B cell (primary cell): ENCODE measurements around the gene PRKN.

ENCODE experiments used
- CTCF ChIP-seq: fragments of 200-600 bp; IDR thresholded peaks from one replicate; pipeline ENCODE4 v1.8.0; 2022; ENCODE audit warnings: antibody characterized with exemption, mild to moderate bottlenecking
- EZH2 ChIP-seq: IDR thresholded peaks from 2 replicates; pipeline ENCODE4 v1.6.1; 2012; ENCODE audit warnings: borderline replicate concordance, low read depth, mild to moderate bottlenecking, moderate library complexity, low read length; ENCODE audit not compliant: insufficient read depth, poor library complexity, severe bottlenecking

DNA sequence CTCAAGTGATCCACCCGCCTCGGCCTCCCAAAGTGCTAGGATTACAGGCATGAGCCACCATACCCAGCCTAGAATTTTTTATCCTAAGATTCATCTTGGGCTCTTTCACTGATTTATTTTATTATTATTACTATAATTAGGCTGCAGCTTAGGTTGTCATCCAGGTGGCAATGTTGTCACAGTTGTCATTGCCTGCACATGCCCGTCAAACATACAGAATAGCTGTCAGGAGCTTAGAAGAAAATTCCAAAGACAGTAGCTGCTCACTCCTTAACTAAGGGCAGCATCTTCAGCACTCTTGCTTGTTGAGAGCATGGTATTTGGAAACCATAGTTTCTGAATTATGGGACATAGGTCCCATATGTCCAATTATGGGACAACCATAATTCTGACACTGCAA is 1118.8 kb downstream of the PRKN start:
- TF ChIP-seq CTCF, result no peak
- TF ChIP-seq EZH2, result no peak
